T-helper 2 cell (primary cell): Measurements from ENCODE around the gene LSAMP.

Experiments
- DNase-seq, 5 experiments: peaks; one replicate each; pipeline versions ENCODE4 v3.0.0 to v3.0.0-alpha.2; 2012 to 2022

Gene LSAMP

DNA sequence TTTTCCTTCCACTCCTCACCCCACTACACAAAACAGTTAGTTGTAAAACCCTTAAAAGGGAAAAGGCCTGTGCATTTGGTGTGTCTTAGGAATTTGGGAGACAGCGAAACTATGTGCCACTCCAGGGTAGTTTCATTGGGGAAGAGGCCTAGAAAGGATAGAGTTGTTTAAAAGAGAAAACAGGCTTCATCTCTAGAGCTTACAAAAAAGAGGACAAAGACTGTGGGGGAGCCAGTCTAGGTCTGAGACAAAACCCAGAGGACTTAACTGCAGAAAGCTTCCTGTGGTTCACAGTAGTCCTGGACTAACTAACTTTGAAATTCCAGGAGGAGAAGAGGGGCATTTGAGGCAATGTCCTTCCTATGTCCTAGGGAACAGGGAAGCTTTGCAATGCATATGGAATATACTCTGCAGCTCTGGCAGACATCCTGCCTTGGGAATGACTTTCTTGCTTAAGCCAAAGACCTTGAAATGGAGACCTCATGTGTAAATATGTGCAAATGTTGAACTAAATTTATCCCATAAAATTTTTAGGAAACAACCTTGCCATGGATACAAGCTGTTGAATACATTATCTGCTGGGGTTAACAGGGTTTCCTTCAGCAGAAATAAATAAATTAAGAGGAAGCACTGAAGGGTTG lies 159.4 kb downstream of the LSAMP start:
- no peak for DNase-seq

- no peak for DNase-seq
Observed at GRCh38 chr3:116281313-116282143, 163.8 kb downstream of the LSAMP start.

GRCh38 chr3:116280130-116280740 lies 165.1 kb downstream of the LSAMP start:
- no peak for DNase-seq

DNA sequence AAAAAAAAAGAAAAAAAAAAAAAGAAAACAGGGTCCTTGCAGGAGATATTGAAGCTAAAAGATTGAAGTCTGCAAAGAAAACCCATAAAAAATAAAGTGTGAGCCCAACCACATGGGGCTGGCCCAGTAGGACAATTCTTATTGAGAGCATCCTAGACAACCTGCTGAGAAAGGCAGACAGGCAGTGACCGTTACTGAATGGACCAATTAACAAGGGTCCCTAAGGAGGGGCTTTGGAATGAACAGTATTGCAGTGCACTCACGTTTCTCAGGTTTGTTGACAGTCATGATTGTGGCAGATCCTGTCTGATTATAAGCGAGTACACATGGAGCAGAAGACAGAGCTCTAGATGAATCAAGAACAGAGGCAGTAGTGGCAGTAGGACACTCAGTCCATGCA lies 168.6 kb downstream of the LSAMP start:
- DNase-seq = no peak

- no peak for DNase-seq
Observed at GRCh38 chr3:116270056-116270455, 175.2 kb downstream of the LSAMP start.

GRCh38 chr3:116267116-116267515 lies 178.2 kb downstream of the LSAMP start:
- DNase-seq = no peak

- no peak for DNase-seq
Observed at GRCh38 chr3:116265976-116266584, 179.2 kb downstream of the LSAMP start.

GRCh38 chr3:116265320-116265695 lies 180.0 kb downstream of the LSAMP start:
- no peak for DNase-seq

DNA sequence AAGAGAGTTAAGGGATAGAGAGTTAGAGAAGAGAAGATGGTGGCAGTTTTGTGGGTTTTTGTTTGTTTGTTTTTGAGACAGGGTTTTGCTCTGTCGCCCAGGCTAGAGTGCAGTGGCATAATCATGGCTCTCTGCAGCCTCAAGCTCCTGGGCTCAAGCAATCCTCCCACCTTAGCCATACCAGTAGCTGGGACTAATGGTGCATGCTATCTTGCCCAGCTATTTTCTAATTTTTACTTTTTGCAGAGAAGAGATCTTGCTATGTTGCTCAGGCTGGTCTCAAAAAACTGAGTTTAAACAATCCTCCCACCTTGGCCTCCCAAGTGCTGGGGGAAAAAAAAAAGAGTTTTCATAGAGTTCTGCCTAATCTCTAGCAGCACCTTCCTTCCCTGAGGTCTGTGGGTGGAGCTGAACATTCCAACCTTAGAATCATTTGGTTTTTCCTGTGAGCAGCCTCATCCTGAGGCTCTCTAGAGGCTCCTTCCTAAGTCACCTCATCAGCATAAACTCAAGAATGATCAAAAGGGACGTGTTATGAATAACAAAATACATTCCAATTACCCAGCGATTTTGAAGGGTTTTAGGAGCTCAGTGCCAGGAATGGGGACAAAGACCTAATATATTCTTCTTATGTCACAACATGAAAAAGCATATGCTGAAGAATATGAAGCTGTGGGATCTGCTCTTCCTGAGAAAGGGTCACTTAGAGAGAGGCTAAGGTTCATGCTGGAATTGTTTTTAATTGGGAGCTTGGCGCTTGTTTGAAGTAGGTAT lies 180.6 kb downstream of the LSAMP start:
- no peak for DNase-seq

- DNase-seq = no peak
Observed at GRCh38 chr3:116263842-116264545, 181.3 kb downstream of the LSAMP start.

- no peak for DNase-seq
Observed at GRCh38 chr3:116260491-116260890, 184.8 kb downstream of the LSAMP start.

- DNase-seq = no peak
Observed at GRCh38 chr3:116259984-116260383, 185.3 kb downstream of the LSAMP start.

GRCh38 chr3:116256843-116257485 lies 188.3 kb downstream of the LSAMP start:
- DNase-seq = no peak

- DNase-seq = no peak
Observed at GRCh38 chr3:116254541-116254940, 190.7 kb downstream of the LSAMP start.

DNA sequence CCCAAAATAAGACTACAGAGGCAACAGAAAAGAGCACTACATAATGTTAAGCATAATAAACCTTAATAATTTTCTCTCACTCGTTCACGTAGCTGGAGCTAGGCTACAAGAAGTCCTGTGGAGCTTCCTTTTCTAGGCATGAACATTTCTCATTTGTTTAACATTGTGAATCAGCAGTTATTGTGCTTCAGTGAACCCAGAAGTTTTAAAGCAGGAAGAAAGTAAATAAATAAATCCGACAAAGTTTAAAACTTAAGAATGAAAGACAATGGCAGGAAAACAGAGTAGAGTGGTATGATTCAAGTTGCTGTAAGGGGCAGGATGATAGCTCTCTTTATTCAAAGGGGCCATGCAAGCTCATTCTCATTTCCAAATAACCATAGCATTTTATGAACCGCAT lies 191.8 kb downstream of the LSAMP start:
- DNase-seq = no peak

DNA sequence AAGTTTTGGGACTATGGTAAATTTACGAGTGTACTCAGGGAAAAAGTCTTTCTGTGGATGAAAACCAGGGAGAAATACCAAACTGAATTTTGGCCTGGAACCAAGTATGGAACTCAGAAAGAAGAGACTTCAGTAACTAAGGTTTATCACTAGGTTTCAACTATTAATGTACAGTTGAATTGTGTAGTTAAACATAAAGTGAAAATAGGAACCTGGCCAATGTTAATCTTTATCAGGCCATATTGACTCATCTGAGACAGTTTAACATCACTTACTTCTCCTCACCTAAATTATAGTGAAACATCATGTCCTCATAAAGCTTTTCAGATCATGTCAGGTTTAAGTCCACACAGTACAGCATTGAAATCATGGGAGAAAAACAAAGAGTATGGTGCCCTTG lies 197.7 kb downstream of the LSAMP start:
- no peak for DNase-seq

- no peak for DNase-seq
Observed at GRCh38 chr3:116246406-116246980, 198.8 kb downstream of the LSAMP start.

DNA sequence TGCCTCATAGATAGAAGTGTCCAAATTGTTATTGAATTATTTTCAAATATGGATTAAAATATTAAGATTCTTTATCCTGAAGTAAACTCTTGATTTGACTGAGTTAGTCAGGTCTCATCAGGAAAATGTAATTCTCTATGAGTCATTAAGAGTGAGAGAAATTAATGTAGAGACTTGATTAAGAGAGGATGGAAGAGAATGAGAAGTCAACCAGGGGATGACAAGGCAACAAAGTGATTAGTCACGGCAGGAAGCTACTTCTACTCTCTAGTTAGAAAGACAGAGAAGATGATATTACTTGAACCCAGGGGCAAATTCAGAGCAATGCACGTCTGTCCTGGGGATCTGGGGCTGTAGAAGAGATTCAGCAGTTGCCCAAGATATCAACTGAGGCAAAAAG lies 202.5 kb downstream of the LSAMP start:
- no peak for DNase-seq

- DNase-seq = no peak
Observed at GRCh38 chr3:116241677-116242076, 203.6 kb downstream of the LSAMP start.

DNA sequence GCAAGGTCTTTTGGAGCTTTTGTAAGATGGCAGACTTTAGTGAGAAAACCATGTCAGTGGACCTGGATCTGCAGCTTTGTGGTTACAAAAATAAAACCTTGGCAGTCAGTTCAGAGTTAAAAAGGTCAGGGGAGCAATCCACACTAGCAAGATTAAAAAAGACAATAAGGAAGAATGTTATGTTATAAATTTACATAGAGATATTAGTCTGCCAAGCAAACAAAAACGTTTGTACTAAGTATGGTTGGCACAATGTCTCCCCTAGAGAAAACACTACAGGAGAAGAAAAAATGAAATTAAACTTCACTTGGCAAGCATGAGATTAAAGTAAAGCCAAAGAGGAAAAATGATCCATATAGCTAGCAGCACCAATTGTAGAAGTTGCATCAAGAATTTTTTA lies 205.0 kb downstream of the LSAMP start:
- DNase-seq = no peak
